ENCODE data around the gene KHNYN. TPM values are rescaled to one million over a fixed set of nuclear protein-coding genes. Genes with fewer than 3 reads are reported as not detected.

The KHNYN gene
- total RNA-seq, 1 donor from 2014 or later: 77.4 TPM

DNA sequence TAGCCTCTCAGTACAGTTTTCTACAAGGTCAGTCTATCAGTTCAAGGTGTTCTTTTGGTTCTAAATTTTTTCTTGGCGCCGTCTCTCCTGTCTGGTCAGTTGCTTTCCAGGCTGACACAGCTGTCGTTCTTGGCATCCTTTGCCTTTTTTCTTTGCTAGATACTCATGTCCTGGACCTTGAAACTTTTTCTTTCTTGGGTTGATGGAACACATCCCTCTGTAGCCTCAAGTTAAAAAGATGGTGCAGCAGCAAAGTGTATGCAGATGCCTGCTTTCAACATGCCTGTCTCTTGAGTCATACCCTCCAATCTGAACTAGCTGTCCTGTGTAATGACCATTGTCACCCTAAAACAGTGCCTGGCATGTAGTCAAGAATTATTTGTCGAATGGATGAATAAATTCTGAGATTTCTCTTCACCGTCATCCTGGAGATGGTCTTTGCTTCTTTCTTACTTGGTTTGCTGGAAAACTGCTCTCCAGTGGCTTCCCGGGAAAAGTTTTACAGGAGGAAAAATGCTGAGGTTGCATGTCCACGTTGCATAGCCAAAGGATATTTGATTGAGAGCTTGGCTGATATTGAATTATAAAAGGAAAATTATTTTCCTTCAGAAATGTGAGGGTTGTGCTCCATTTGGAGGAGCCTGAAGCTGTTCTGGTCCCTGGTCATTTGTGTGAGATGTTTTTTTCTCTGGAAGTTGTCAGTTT lies 26.3 kb upstream of the KHNYN start:
- Mint-ChIP-seq H3K4me1 (ENCODE audit: low read depth) (peaks cover 26% of the 10 kb centered on the region), H3K9me3 (ENCODE audit: low read depth) (no peaks in the 10 kb centered on the region), H3K27ac (no peak overlapping the region), H3K4me3 (ENCODE audit: low read depth) (no peak overlapping the region), H3K27me3 (no peaks in the 10 kb centered on the region), H3K36me3 (ENCODE audit: insufficient read depth) (peaks cover 2% of the 10 kb centered on the region)
- DNase-seq (ENCODE audit: low spot score, unreplicated experiment): no peak
- no peak for TF ChIP-seq CTCF (IDR thresholded peaks at IDR 0.05; ENCODE audit: unreplicated experiment)

DNA sequence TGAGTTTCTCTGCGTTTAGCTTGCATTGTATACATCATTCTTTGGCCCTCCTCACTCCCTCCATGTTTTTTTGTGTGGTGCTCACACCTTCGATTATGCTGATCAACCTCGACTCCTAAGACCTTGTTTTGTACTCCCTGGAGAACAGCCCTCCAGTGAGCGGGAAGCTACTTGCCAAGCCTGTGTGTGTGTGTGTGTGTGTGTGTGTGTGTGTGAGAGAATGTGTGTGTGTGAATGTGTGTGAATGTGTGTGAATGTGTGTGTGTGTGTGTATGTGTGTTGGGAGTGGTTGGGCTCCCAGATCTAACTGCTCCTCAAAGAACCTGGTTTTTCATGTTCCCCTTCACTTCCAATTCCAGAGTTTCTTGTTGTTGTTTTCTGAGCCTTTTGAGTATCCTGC lies 24.9 kb upstream of the KHNYN start:
- no peak for TF ChIP-seq CTCF (IDR thresholded peaks at IDR 0.05; ENCODE audit: unreplicated experiment)
- peaks cover 2% of the 10 kb centered on the region for H3K36me3 Mint-ChIP-seq (ENCODE audit: insufficient read depth)
- H3K4me3 Mint-ChIP-seq (ENCODE audit: low read depth): no peak overlapping the region
- H3K9me3 Mint-ChIP-seq (ENCODE audit: low read depth): no peaks in the 10 kb centered on the region
- peaks cover 21% of the 10 kb centered on the region for H3K4me1 Mint-ChIP-seq (ENCODE audit: low read depth)
- H3K27ac Mint-ChIP-seq: no peak overlapping the region
- no peaks in the 10 kb centered on the region for H3K27me3 Mint-ChIP-seq
- DNase-seq (ENCODE audit: low spot score, unreplicated experiment): no peak

GRCh38 chr14:24406416-24406815 lies 23.3 kb upstream of the KHNYN start:
- Mint-ChIP-seq H3K9me3 (ENCODE audit: low read depth) (no peaks in the 10 kb centered on the region), H3K36me3 (ENCODE audit: insufficient read depth) (peaks cover 3% of the 10 kb centered on the region), H3K4me1 (ENCODE audit: low read depth) (peaks cover 15% of the 10 kb centered on the region), H3K27me3 (no peaks in the 10 kb centered on the region), H3K27ac (no peak overlapping the region), H3K4me3 (ENCODE audit: low read depth) (no peak overlapping the region)
- no peak for TF ChIP-seq CTCF (IDR thresholded peaks at IDR 0.05; ENCODE audit: unreplicated experiment)
- no peak for DNase-seq (ENCODE audit: low spot score, unreplicated experiment)

- Mint-ChIP-seq H3K27me3 (no peaks in the 10 kb centered on the region), H3K36me3 (ENCODE audit: insufficient read depth) (peaks cover 6% of the 10 kb centered on the region), H3K9me3 (ENCODE audit: low read depth) (no peaks in the 10 kb centered on the region), H3K4me3 (ENCODE audit: low read depth) (no peak overlapping the region), H3K4me1 (ENCODE audit: low read depth) (peaks cover 5% of the 10 kb centered on the region), H3K27ac (no peak overlapping the region)
- no peak for DNase-seq (ENCODE audit: low spot score, unreplicated experiment)
- no peak for TF ChIP-seq CTCF (IDR thresholded peaks at IDR 0.05; ENCODE audit: unreplicated experiment)
These were observed 22.0 kb upstream of the KHNYN start for GRCh38 chr14:24407608-24408325.

- Mint-ChIP-seq H3K9me3 (ENCODE audit: low read depth) (no peaks in the 10 kb centered on the region), H3K27ac (no peak overlapping the region), H3K36me3 (ENCODE audit: insufficient read depth) (peaks cover 10% of the 10 kb centered on the region), H3K4me3 (ENCODE audit: low read depth) (no peak overlapping the region), H3K4me1 (ENCODE audit: low read depth) (no peaks in the 10 kb centered on the region), H3K27me3 (no peaks in the 10 kb centered on the region)
- TF ChIP-seq CTCF (IDR thresholded peaks at IDR 0.05; ENCODE audit: unreplicated experiment): no peak
- DNase-seq (ENCODE audit: low spot score, unreplicated experiment): no peak
These were observed 21.0 kb upstream of the KHNYN start for GRCh38 chr14:24408764-24409163.
